ENCODE measurements around the gene HENMT1. TPM values are rescaled to one million over a fixed set of nuclear protein-coding genes. Genes with fewer than 3 reads are reported as not detected.

Gene HENMT1
- total RNA-seq, 1 donor from 2014 or later = 0.98 TPM

DNA sequence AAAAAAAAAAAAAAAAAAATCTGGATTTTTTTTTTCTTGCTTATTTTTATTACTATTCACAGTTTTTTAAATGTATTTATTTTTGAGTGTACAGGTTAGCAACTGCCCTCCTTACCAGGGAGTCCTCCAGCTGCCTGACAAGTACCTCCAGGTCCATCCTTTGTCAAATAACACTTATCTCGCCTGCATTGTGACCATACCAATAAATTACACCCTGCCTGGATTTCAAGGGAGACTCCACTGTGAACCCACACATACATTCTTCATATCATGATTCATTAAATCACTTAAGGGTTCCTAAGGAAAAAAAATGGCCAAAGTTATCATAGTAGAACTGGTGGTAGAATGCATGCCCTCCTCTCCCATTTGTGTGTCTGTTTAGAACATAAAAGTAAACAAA lies 62.6 kb downstream of the HENMT1 start:
- Histone ChIP-seq H3K27me3 (no peaks in the 10 kb centered on the region), H3K27ac (no peak overlapping the region), H3K9me3 (no peaks in the 10 kb centered on the region), H3K4me1 (peaks cover 12% of the 10 kb centered on the region), H3K4me3 (no peak overlapping the region), H3K36me3 (no peaks in the 10 kb centered on the region)
- DNase-seq (ENCODE audit: extremely low spot score in 2 of 2) = no peak
- TF ChIP-seq, protein P1, sequence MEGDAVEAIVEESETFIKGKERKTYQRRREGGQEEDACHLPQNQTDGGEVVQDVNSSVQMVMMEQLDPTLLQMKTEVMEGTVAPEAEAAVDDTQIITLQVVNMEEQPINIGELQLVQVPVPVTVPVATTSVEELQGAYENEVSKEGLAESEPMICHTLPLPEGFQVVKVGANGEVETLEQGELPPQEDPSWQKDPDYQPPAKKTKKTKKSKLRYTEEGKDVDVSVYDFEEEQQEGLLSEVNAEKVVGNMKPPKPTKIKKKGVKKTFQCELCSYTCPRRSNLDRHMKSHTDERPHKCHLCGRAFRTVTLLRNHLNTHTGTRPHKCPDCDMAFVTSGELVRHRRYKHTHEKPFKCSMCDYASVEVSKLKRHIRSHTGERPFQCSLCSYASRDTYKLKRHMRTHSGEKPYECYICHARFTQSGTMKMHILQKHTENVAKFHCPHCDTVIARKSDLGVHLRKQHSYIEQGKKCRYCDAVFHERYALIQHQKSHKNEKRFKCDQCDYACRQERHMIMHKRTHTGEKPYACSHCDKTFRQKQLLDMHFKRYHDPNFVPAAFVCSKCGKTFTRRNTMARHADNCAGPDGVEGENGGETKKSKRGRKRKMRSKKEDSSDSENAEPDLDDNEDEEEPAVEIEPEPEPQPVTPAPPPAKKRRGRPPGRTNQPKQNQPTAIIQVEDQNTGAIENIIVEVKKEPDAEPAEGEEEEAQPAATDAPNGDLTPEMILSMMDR (IDR thresholded peaks at IDR 0.05) = no peak
- TF ChIP-seq POLR2A (IDR thresholded peaks at IDR 0.05) (no peak), POLR2AphosphoS5 (IDR thresholded peaks at IDR 0.05; ENCODE audit: insufficient read depth in 1 of 2, low read depth in 1 of 2) (no peak)
- intact Hi-C loops (cut with DNase I) = no loop called here

Other genes starting within 250 kb of the HENMT1 start
- gene NBPF6, start 210.8 kb downstream of the HENMT1 start, total RNA-seq = not detected
- 11.5 TPM for gene EEIG2, start 101.0 kb downstream of the HENMT1 start, total RNA-seq
- gene PRPF38B, start 31.2 kb upstream of the HENMT1 start, total RNA-seq = 27.0 TPM
- gene FNDC7, start 51.8 kb upstream of the HENMT1 start, total RNA-seq = not detected
- 167 TPM for gene STXBP3, start 85.6 kb upstream of the HENMT1 start, total RNA-seq
- gene AKNAD1, start 196.0 kb upstream of the HENMT1 start, total RNA-seq = 3.9 TPM
- 45.4 TPM for gene GPSM2, start 215.9 kb upstream of the HENMT1 start, total RNA-seq

Measured in vagina (tissue), 2 donors.